Calu3 (cell line): ENCODE data around the gene MAP3K10. TPM values are rescaled to one million over a fixed set of nuclear protein-coding genes. Genes with fewer than 3 reads are reported as not detected.
A peak's percentile ranks its signal among the peaks of the same experiment; 100 is the strongest.

Experiments used
- BruUV-seq: library from RNA; stranded (reverse); fragments of 400-500 nt; replicated peaks from 2 replicates; lab custom pipeline; 2021; lab: Mats Ljungman, UMichigan
- CTCF ChIA-PET: fragments of 300-600 bp; sonication (Branson Sonifier 250); formaldehyde crosslinking; loops from one replicate; lab custom pipeline; 2022; ENCODE audit warnings: antibody characterized with exemption; lab: Charles Lee
- DNase-seq: peaks from one replicate; pipeline ENCODE4 v3.0.0; 2022
- H3K27ac Mint-ChIP-seq: one replicate; pipeline ENCODE4 v1.8.0; 2022; ENCODE audit warnings: mixed read lengths; ENCODE audit not compliant: unreplicated experiment
- H3K27me3 Mint-ChIP-seq: one replicate; pipeline ENCODE4 v1.8.0; 2022; ENCODE audit warnings: mixed read lengths; ENCODE audit not compliant: unreplicated experiment
- H3K36me3 Mint-ChIP-seq: one replicate; pipeline ENCODE4 v1.8.0; 2022; ENCODE audit warnings: mild to moderate bottlenecking, moderate library complexity, mixed read lengths; ENCODE audit not compliant: insufficient read depth, unreplicated experiment
- H3K4me1 Mint-ChIP-seq: one replicate; pipeline ENCODE4 v1.8.0; 2022; ENCODE audit warnings: mild to moderate bottlenecking, low read depth, mixed read lengths; ENCODE audit not compliant: unreplicated experiment
- H3K4me3 Mint-ChIP-seq: one replicate; pipeline ENCODE4 v1.8.0; 2022; ENCODE audit warnings: mild to moderate bottlenecking, low read depth, moderate library complexity, mixed read lengths; ENCODE audit not compliant: unreplicated experiment
- H3K9me3 Mint-ChIP-seq: one replicate; pipeline ENCODE4 v1.8.0; 2022; ENCODE audit warnings: low read depth, mixed read lengths; ENCODE audit not compliant: unreplicated experiment
- CTCF ChIP-seq: fragments of 200-600 bp; IDR thresholded peaks from one replicate; pipeline ENCODE4 v1.8.0; 2022; ENCODE audit warnings: antibody characterized with exemption; ENCODE audit not compliant: unreplicated experiment
- intact Hi-C: fragments of 100-400 bp; cut with micrococcal nuclease; formaldehyde crosslinking; loops from one replicate; pipeline ENCODE4 v1.10.0; 2022; ENCODE audit not compliant: unreplicated experiment
- total RNA-seq: library from RNA; stranded (reverse); gene quantifications from 2 replicates; pipeline ENCODE4 v1.2.3, GENCODE V29; 2022

MAP3K10 gene
- total RNA-seq, 1 experiment from 2014 or later: 30.5 TPM

- H3K27me3 Mint-ChIP-seq: peaks cover 3% of the 10 kb centered on the region
- CTCF ChIA-PET: no interaction called here
- intact Hi-C loops: no loop called here
- peaks cover 35% of the 10 kb centered on the region for H3K36me3 Mint-ChIP-seq
- H3K9me3 Mint-ChIP-seq: no peaks in the 10 kb centered on the region
- DNase-seq: no peak
- no TSS peak for BruUV-seq
- no peak for TF ChIP-seq CTCF
- H3K27ac Mint-ChIP-seq: no peak overlapping the region
- H3K4me3 Mint-ChIP-seq: no peak overlapping the region
- peaks cover 12% of the 10 kb centered on the region for H3K4me1 Mint-ChIP-seq
Observed at GRCh38 chr19:40232949-40233810, 42.0 kb downstream of the MAP3K10 start.

- no peak for DNase-seq
- Mint-ChIP-seq H3K9me3 (no peaks in the 10 kb centered on the region), H3K27me3 (no peaks in the 10 kb centered on the region), H3K4me3 (no peak overlapping the region), H3K27ac (peak overlapping the region; percentile 40), H3K4me1 (peaks cover 12% of the 10 kb centered on the region), H3K36me3 (peaks cover 32% of the 10 kb centered on the region)
- BruUV-seq: no TSS peak
- CTCF ChIA-PET: no interaction called here
- intact Hi-C loops: no loop called here
- TF ChIP-seq CTCF: no peak
Observed at GRCh38 chr19:40233811-40234389, 42.7 kb downstream of the MAP3K10 start.

GRCh38 chr19:40234429-40235237 lies 43.4 kb downstream of the MAP3K10 start:
- BruUV-seq: no TSS peak

More at GRCh38 chr19:40234429-40235237, 43.4 kb downstream of the MAP3K10 start:
- TF ChIP-seq CTCF: no peak
- CTCF ChIA-PET: interaction anchor here (0.6 kb wide), 1 partner anchor 19 kb away, joined by 5 read pairs; no protein-coding TSS in a partner anchor
- DNase-seq: no peak
- no peak overlapping the region for H3K4me3 Mint-ChIP-seq
- peak overlapping the region; percentile 40 for H3K27ac Mint-ChIP-seq
- no peaks in the 10 kb centered on the region for H3K9me3 Mint-ChIP-seq
- H3K27me3 Mint-ChIP-seq: no peaks in the 10 kb centered on the region
- peaks cover 32% of the 10 kb centered on the region for H3K36me3 Mint-ChIP-seq
- H3K4me1 Mint-ChIP-seq: peaks cover 12% of the 10 kb centered on the region
- intact Hi-C loops: no loop called here
